H1 (cell line): ENCODE measurements around the gene STKLD1.
"Not testable (repeated sequence)": the region's sequence is repeated elsewhere in the genome, so short reads cannot be mapped to it uniquely, and the experiment has no call there.

Experiments used
- BRCA1 ChIP-seq: IDR thresholded peaks from 2 replicates; pipeline ENCODE4 v1.6.1; 2012; ENCODE audit warnings: low read depth, low read length, improper control_type of control experiment
- CHD2 ChIP-seq: IDR thresholded peaks from 2 replicates; pipeline ENCODE4 v1.6.1; 2012; ENCODE audit warnings: low read length, improper control_type of control experiment
- EZH2 ChIP-seq: fragments of 200-600 bp; sonication (generic); IDR thresholded peaks from 2 replicates; pipeline ENCODE4 v1.7.1; 2012; ENCODE audit warnings: low read depth, mild to moderate bottlenecking, moderate library complexity, low read length, inconsistent platforms; ENCODE audit not compliant: severe bottlenecking
- HDAC6 ChIP-seq: IDR thresholded peaks from one replicate; pipeline ENCODE4 v1.7.1; 2012; ENCODE audit warnings: low read depth, mild to moderate bottlenecking, inconsistent platforms, low read length, moderate library complexity
- NRF1 ChIP-seq: IDR thresholded peaks from 2 replicates; pipeline ENCODE4 v1.6.1; 2011; ENCODE audit warnings: mild to moderate bottlenecking, low read depth, low read length, improper control_type of control experiment
- POLR2A ChIP-seq, 2 experiments: IDR thresholded peaks; 1 replicate in 1 of 2; 2 replicates in 1 of 2; pipeline ENCODE4 v1.6.1; 2011; ENCODE audit warnings: low read depth in 2 of 2, low read length in 2 of 2, mild to moderate bottlenecking in 2 of 2; ENCODE audit errors: control extremely low read depth in 1 of 2
- RAD21 ChIP-seq, 2 experiments: IDR thresholded peaks in 1 of 2; conservative IDR thresholded peaks in 1 of 2; 2 replicates each; pipeline ENCODE4 v1.6.1; 2011; ENCODE audit warnings: low read depth in 2 of 2, low read length in 2 of 2, improper control_type of control experiment in 1 of 2, inconsistent platforms in 1 of 2, mild to moderate bottlenecking in 1 of 2, moderate library complexity in 1 of 2
- RFX5 ChIP-seq: IDR thresholded peaks from 2 replicates; pipeline ENCODE4 v1.6.1; 2011; ENCODE audit warnings: low read depth, low read length, improper control_type of control experiment, borderline replicate concordance
- SIN3A ChIP-seq, 2 experiments: IDR thresholded peaks in 1 of 2; conservative IDR thresholded peaks in 1 of 2; 2 replicates each; pipeline ENCODE4 v1.6.1; 2011 to 2012; ENCODE audit warnings: low read length in 2 of 2, improper control_type of control experiment in 1 of 2, low read depth in 1 of 2, mild to moderate bottlenecking in 1 of 2
- TF ChIP-seq, protein P1 (sequence below): IDR thresholded peaks from 2 replicates; pipeline ENCODE4 v1.6.1; 2011; ENCODE audit warnings: low read depth, mild to moderate bottlenecking, low read length; ENCODE audit not compliant: insufficient read depth
- TF ChIP-seq, protein P2 (sequence below), 3 experiments: IDR thresholded peaks; 1 replicate in 2 of 3; 2 replicates in 1 of 3; pipeline versions ENCODE4 v1.5.1 to v1.6.1; 2011; ENCODE audit warnings: low read length in 3 of 3, mild to moderate bottlenecking in 3 of 3, inconsistent platforms in 2 of 3, low read depth in 1 of 3, moderate library complexity in 1 of 3; ENCODE audit not compliant: insufficient read depth in 1 of 3; ENCODE audit errors: control extremely low read depth in 1 of 3
- TF ChIP-seq, protein P3 (sequence below): IDR thresholded peaks from 2 replicates; pipeline ENCODE4 v1.6.1; 2011; ENCODE audit warnings: low read length, improper control_type of control experiment

DNA sequence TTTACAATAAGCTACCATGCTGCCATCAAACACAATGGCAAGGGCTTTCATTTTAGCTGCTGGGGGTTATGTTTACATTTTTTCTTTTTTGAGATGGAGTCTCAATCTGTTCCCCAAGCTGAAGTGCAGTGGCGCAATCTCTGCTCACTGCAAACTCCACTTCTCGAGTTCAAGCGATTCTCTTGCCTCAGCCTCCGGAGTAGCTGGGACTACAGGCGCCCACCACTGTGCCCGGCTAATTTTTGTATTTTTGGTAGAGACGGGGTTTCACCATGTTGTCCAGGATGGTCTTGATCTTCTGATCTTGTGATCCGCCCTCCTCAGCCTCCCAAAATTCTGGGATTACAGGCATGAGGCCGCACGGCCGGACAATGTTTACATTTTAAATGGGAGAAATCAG is 41.3 kb upstream of the STKLD1 start:
- TF ChIP-seq, protein P1, sequence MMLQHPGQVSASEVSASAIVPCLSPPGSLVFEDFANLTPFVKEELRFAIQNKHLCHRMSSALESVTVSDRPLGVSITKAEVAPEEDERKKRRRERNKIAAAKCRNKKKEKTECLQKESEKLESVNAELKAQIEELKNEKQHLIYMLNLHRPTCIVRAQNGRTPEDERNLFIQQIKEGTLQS: not testable (repeated sequence)
- TF ChIP-seq CHD2; RFX5; BRCA1; EZH2; SIN3A (conservative IDR thresholded peaks at IDR 0.05 in 1 of 2, IDR thresholded peaks at IDR 0.05 in 1 of 2; ENCODE audit: low read depth in 1 of 2, low read length in 2 of 2); NRF1; HDAC6; POLR2A (IDR thresholded peaks at IDR 0.05; ENCODE audit: control extremely low read depth in 1 of 2, low read depth in 2 of 2, low read length in 2 of 2); RAD21 (IDR thresholded peaks at IDR 0.05 in 1 of 2, conservative IDR thresholded peaks at IDR 0.05 in 1 of 2; ENCODE audit: low read depth in 2 of 2, low read length in 2 of 2): not testable (repeated sequence)
- TF ChIP-seq, protein P2, sequence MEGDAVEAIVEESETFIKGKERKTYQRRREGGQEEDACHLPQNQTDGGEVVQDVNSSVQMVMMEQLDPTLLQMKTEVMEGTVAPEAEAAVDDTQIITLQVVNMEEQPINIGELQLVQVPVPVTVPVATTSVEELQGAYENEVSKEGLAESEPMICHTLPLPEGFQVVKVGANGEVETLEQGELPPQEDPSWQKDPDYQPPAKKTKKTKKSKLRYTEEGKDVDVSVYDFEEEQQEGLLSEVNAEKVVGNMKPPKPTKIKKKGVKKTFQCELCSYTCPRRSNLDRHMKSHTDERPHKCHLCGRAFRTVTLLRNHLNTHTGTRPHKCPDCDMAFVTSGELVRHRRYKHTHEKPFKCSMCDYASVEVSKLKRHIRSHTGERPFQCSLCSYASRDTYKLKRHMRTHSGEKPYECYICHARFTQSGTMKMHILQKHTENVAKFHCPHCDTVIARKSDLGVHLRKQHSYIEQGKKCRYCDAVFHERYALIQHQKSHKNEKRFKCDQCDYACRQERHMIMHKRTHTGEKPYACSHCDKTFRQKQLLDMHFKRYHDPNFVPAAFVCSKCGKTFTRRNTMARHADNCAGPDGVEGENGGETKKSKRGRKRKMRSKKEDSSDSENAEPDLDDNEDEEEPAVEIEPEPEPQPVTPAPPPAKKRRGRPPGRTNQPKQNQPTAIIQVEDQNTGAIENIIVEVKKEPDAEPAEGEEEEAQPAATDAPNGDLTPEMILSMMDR (IDR thresholded peaks at IDR 0.05; ENCODE audit: control extremely low read depth in 1 of 3, insufficient read depth in 1 of 3, low read depth in 1 of 3, low read length in 3 of 3): not testable (repeated sequence)
- TF ChIP-seq, protein P3, sequence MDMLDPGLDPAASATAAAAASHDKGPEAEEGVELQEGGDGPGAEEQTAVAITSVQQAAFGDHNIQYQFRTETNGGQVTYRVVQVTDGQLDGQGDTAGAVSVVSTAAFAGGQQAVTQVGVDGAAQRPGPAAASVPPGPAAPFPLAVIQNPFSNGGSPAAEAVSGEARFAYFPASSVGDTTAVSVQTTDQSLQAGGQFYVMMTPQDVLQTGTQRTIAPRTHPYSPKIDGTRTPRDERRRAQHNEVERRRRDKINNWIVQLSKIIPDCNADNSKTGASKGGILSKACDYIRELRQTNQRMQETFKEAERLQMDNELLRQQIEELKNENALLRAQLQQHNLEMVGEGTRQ: not testable (repeated sequence)
